Prostate gland (tissue), 2 donors: ENCODE measurements around the gene ENGASE.

Experiments used
- POLR2A ChIP-seq: fragments of 450-650 bp; IDR thresholded peaks from one replicate; pipeline ENCODE4 v1.6.1; 2016; ENCODE audit warnings: antibody characterized with exemption, mild to moderate bottlenecking
- POLR2AphosphoS5 ChIP-seq: sonication (generic); formaldehyde crosslinking; IDR thresholded peaks from one replicate; pipeline ENCODE4 v1.6.1; 2017; ENCODE audit warnings: antibody characterized with exemption
- TF ChIP-seq, protein P1 (sequence below), 4 experiments: fragments of 200-600 bp in 2 of 4; fragments of 450-650 bp in 2 of 4; sonication (generic) in 2 of 4; IDR thresholded peaks; 1 replicate in 3 of 4; 2 replicates in 1 of 4; pipeline ENCODE4 v1.5.1; 2016 to 2019; ENCODE audit warnings: antibody characterized with exemption in 4 of 4, mild to moderate bottlenecking in 2 of 4, moderate library complexity in 2 of 4

DNA sequence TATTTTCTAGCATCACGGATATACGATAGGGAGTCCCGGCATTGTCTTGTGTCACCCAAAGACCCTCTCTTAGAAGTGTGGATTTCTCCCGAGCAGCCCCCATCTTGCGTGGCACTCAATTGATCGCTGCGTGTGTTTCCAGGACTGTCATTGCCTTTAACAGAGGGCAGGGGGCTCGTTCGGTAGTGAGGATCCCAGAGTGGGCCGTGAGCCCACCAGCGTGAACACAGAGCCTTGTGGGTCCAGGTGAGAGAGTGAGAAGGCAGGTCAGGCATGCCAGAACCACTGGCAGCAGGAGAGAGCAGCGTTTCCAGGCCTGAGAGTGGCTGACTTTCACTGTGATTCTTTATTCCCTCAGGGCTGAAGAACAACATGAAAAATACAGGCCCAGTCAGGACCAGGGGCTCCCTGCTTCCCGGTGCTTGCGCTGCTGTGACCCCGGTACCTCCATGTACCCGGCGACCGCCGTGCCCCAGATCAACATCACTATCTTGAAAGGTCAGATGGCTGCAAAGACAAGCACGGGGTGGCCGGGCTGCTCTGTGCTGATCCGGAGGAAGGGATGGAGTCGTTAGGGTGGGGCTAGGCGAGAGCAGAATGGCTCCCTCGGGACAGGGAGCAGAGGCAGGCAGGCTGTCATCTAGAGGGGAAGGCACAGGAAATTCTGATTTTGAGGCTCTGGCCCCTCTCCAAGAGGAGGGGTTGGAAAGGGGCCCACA, 28.3 kb upstream of the ENGASE start:
- TF ChIP-seq, protein P1, sequence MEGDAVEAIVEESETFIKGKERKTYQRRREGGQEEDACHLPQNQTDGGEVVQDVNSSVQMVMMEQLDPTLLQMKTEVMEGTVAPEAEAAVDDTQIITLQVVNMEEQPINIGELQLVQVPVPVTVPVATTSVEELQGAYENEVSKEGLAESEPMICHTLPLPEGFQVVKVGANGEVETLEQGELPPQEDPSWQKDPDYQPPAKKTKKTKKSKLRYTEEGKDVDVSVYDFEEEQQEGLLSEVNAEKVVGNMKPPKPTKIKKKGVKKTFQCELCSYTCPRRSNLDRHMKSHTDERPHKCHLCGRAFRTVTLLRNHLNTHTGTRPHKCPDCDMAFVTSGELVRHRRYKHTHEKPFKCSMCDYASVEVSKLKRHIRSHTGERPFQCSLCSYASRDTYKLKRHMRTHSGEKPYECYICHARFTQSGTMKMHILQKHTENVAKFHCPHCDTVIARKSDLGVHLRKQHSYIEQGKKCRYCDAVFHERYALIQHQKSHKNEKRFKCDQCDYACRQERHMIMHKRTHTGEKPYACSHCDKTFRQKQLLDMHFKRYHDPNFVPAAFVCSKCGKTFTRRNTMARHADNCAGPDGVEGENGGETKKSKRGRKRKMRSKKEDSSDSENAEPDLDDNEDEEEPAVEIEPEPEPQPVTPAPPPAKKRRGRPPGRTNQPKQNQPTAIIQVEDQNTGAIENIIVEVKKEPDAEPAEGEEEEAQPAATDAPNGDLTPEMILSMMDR (IDR thresholded peaks at IDR 0.05): no peak
- no peak for TF ChIP-seq POLR2A
- TF ChIP-seq POLR2AphosphoS5: no peak
